Measurements from ENCODE around the gene SNX32. TPM values are rescaled to one million over a fixed set of nuclear protein-coding genes. Genes with fewer than 3 reads are reported as not detected.

Gene SNX32
- polyA plus RNA-seq, 3 donors from 2014 or later, result 0.30 to 1.7 (median 1.6) TPM

DNA sequence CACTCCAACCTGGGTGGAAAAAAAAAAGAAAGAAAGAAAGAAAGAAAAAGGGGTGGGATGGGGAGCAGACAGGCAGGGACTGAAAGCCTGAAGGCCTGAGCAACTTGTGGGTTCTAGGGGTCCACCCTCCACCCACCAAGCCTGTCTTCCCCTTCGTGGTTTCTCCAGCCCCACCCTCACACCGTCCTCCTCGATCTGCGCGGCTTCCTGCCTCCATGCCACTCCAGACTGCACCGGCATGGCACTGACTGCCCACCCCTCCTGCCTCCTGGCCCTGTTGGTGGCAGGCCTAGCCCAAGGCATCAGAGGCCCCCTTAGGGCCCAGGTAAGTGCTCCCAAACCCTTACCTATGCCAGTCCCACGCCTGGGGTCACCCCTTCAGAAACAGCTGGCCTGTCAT lies 45.9 kb downstream of the SNX32 start, which contains the start of gene CTSW:
Gene CTSW (plus strand): TSS at position 221 of the 400 bp plus-strand sequence. CDS start 18 bp downstream, at position 239.
- Mint-ChIP-seq H3K27me3 (ENCODE audit: low read depth in 3 of 3) (peaks cover 0 to 8% (median 7%) of the 10 kb centered on the region in 3 donors), H3K27ac (peak within 1 kb of the TSS; percentile 94 to 98 (median 96)), H3K4me3 (peak within 1 kb of the TSS; percentile 87 to 97 (median 95)), H3K9me3 (no peaks in the 10 kb centered on the region), H3K36me3 (peaks cover 0 to 12% (median 0%) of the 10 kb centered on the region in 3 donors), H3K4me1 (peaks cover 65 to 69% of the 10 kb centered on the region in 2 donors)
- peak; percentile 54 to 77 (median 74) for DNase-seq

DNA sequence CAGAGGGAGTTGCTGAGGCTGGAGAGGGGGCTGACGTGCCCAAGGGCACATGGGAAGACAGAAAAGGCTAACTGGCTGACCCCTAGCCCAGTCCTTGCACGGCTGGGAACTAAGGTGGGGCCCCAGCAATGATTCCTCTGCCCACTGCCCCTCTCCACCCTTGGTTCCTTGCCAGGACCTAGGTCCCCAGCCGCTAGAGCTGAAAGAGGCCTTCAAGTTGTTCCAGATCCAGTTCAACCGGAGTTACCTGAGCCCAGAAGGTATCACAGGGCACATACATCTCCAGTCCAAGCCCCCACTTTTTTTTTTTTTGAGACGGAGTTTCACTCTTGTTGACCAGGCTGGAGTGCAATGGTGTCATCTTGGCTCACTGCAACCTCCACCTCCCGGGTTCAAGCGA lies 46.3 kb downstream of the SNX32 start:
- no peaks in the 10 kb centered on the region for H3K9me3 Mint-ChIP-seq
- peaks cover 0 to 8% (median 8%) of the 10 kb centered on the region in 3 donors for H3K27me3 Mint-ChIP-seq (ENCODE audit: low read depth in 3 of 3)
- H3K4me3 Mint-ChIP-seq, result peak overlapping the region; percentile 87 to 97 (median 95)
- H3K4me1 Mint-ChIP-seq, result peaks cover 69 to 73% of the 10 kb centered on the region in 2 donors
- H3K36me3 Mint-ChIP-seq, result peaks cover 0 to 14% (median 0%) of the 10 kb centered on the region in 3 donors
- no peak for DNase-seq
- H3K27ac Mint-ChIP-seq, result peak overlapping the region; percentile 94 to 98 (median 96)

DNA sequence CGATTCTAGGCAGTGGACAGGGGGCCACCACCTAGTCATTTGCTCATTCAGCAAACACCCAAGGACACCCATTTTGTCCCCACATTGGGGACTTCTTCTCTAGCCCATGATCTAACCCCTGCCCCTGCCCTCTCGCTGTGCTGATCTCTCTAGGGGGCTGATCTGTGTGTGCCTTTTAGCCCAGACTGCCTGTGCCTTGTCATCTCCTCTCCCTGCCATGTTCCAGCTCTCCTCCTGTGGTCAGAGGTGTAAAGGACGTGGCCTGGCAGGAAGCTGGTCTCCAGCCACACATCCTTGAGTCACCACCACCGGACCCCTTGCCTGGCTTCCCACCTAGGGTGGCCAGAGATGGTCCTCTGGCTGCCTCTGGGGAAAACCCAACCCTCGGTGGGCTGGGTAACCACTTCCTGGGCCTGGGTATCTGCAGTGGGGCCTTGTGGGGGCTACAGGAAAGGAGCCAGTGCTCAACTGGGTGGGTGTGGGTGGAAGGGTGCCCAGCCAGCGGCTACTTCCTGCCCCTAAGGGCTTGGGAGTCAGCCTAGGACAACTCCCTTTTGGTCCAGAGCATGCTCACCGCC lies 47.2 kb downstream of the SNX32 start:
- Mint-ChIP-seq H3K4me3 (peak overlapping the region; percentile 87 to 97 (median 95)), H3K36me3 (peaks cover 0 to 14% (median 0%) of the 10 kb centered on the region in 3 donors), H3K4me1 (peaks cover 75 to 76% of the 10 kb centered on the region in 2 donors), H3K9me3 (no peaks in the 10 kb centered on the region), H3K27ac (peak overlapping the region; percentile 94 to 98 (median 96)), H3K27me3 (ENCODE audit: low read depth in 3 of 3) (peaks cover 0 to 8% (median 8%) of the 10 kb centered on the region in 3 donors)
- peak; percentile 60 to 73 (median 65) for DNase-seq

DNA sequence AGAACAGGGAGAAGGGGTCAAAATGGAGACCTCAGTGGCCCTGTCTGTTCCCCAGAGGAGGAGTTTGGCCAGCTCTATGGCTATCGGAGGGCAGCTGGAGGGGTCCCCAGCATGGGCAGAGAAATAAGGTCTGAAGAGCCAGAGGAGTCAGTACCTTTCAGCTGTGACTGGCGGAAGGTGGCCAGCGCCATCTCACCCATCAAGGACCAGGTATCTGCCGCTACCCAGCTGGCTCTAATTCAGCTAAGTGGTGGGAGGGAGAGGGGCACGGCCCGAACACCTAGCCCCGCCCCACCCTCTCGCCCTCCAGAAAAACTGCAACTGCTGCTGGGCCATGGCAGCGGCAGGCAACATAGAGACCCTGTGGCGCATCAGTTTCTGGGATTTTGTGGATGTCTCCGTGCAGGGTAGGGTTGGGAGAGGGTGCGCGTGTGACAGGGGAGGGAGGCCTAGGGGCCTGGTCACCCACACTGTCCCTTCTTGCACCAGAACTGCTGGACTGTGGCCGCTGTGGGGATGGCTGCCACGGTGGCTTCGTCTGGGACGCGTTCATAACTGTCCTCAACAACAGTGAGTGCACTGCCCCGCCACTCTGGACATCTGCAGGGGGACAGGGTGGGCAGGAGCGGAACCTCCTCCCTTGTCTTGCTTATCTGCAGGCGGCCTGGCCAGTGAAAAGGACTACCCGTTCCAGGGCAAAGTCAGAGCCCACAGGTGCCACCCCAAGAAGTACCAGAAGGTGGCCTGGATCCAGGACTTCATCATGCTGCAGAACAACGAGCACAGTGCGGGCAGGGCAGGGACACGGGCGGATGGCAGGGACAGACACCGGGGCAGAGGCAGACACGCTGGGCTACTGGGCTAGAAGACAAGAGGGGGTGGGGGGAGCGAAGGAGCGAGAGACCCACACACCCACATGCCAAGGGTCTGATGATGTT lies 48.6 kb downstream of the SNX32 start:
- Mint-ChIP-seq H3K4me3 (peak overlapping the region; percentile 87 to 97 (median 95)), H3K27ac (peak overlapping the region; percentile 23 to 98 (median 94)), H3K27me3 (ENCODE audit: low read depth in 3 of 3) (peaks cover 0 to 8% (median 8%) of the 10 kb centered on the region in 3 donors), H3K4me1 (peaks cover 77 to 84% of the 10 kb centered on the region in 2 donors), H3K36me3 (peaks cover 0 to 18% (median 0%) of the 10 kb centered on the region in 3 donors), H3K9me3 (no peaks in the 10 kb centered on the region)
- DNase-seq, result no peak

DNA sequence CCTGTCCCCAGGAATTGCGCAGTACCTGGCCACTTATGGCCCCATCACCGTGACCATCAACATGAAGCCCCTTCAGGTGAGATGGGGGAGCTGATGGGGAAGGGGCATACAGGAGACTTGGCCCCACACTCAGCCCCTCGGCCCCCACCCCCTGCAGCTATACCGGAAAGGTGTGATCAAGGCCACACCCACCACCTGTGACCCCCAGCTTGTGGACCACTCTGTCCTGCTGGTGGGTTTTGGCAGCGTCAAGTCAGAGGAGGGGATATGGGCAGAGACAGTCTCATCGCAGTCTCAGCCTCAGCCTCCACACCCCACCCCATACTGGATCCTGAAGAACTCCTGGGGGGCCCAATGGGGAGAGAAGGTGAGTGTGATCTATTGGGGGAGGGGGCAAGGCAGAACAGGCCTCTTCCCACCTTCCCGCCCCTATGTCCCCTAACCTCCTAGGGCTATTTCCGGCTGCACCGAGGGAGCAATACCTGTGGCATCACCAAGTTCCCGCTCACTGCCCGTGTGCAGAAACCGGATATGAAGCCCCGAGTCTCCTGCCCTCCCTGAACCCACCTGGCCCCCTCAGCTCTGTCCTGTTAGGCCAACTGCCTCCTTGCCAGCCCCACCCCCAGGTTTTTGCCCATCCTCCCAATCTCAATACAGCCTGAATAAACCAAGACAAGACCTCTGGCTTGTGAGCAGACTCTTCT lies 49.4 kb downstream of the SNX32 start:
- H3K9me3 Mint-ChIP-seq, result no peaks in the 10 kb centered on the region
- peak overlapping the region in 1 of 5 donors; percentile 36 for H3K4me3 Mint-ChIP-seq
- no peak for DNase-seq

DNA sequence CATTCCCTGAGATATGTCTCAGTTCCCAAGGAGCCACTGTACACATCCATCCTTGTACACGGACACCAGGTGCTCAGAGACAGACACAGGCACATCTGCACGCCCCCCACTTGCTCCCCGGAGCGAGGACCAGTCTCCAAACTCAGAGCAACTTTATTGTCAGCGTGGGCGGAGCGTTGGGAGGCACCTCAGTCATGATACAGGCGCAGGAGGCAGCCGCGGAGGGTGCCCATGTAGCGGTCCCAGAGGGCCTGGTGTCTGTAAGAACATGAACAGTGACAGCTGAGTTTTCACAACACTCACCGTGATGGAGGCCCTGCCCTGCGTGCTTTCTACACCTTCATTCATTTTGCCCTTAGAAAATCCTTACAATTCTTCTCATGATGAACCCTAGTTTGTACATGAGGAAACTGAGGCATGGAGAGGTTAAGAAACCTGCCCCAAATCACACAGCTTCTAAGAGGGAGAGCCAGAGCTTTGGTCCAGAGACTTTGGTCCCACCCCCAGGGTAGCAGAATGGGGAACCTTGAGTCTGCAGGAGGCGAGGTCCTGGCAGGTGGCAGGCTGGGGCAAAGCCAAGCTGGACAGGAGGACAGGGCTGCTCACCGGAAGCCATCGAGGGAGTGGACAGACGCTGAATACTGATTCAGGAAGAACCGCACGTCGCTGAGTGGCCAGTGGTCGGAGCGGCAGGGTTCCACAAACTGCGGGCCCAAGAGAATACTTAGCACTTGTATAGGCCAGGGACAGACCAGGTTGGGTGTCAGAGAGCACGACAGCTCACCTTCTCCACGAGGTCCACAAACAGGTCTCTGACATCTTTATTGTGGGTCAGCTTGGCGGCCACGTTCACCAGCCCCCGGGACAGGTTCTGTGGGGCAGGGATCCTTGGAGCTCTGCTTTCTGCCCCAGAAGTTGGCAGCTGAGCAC lies 50.3 kb downstream of the SNX32 start:
- Mint-ChIP-seq H3K36me3 (peaks cover 0 to 18% (median 0%) of the 10 kb centered on the region in 3 donors), H3K4me3 (peak overlapping the region in 2 of 5 donors; percentile 40 to 52), H3K27ac (peak overlapping the region; percentile 23 to 94 (median 89)), H3K9me3 (no peaks in the 10 kb centered on the region), H3K27me3 (ENCODE audit: low read depth in 3 of 3) (peaks cover 7 to 16% (median 13%) of the 10 kb centered on the region in 3 donors), H3K4me1 (peaks cover 77 to 84% of the 10 kb centered on the region in 2 donors)
- no peak for DNase-seq

More for the DNA sequence above, 49.4 kb downstream of the SNX32 start:
- Mint-ChIP-seq H3K27ac (peak overlapping the region in 5 of 6 donors; percentile 23 to 94 (median 87)), H3K27me3 (ENCODE audit: low read depth in 3 of 3) (peaks cover 0 to 11% (median 8%) of the 10 kb centered on the region in 3 donors), H3K4me1 (peaks cover 78 to 84% of the 10 kb centered on the region in 2 donors), H3K36me3 (peaks cover 0 to 18% (median 0%) of the 10 kb centered on the region in 3 donors)

DNA sequence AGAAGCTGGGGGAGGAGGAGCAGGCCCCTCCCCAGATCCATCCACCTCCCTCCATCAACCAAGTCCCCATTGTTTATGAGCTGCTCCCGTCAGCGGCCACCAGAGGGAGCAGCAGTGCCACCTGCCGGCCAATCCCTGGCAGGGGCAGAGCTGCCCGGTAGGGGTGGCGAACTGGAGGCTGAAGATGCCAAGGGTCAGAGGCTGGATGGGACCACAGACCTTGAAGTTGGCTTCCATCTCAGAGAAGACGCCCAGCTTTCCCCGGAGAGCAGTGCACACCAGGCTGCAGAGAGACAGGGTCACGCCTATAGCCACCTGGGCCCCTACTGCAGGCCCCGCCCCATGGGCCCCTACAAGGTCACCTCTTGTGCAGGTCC lies 50.9 kb downstream of the SNX32 start:
- peaks cover 7 to 16% (median 14%) of the 10 kb centered on the region in 3 donors for H3K27me3 Mint-ChIP-seq (ENCODE audit: low read depth in 3 of 3)

DNA sequence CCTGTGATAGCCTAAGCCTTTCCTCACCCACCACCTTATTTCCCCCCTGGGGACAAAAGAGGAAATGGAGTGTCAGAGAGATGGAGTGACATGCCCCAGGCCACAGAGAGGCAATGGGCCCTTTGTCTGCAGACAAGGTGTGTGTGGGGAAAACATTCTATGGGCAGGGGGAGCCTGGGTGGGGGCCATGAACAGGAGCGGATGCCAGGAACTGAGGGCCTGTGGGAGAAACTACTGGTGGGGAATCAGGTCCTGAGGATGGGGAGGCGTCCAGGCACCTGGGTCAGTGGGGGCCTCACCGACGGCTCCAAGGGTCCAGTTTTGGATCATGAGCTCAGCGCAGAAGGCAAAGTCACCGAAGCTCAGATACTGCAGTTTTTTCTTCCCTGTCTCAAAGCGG lies 51.5 kb downstream of the SNX32 start:
- Mint-ChIP-seq H3K36me3 (peaks cover 0 to 18% (median 0%) of the 10 kb centered on the region in 3 donors), H3K27me3 (ENCODE audit: low read depth in 3 of 3) (peaks cover 7 to 19% (median 16%) of the 10 kb centered on the region in 3 donors), H3K4me3 (no peak overlapping the region), H3K4me1 (peaks cover 77 to 84% of the 10 kb centered on the region in 2 donors), H3K9me3 (no peaks in the 10 kb centered on the region), H3K27ac (peak overlapping the region in 3 of 6 donors; percentile 23 to 53 (median 50))
- no peak for DNase-seq

More for the DNA sequence above, 50.9 kb downstream of the SNX32 start:
- Mint-ChIP-seq H3K4me3 (peak overlapping the region in 4 of 5 donors; percentile 15 to 52 (median 44)), H3K36me3 (peaks cover 0 to 18% (median 0%) of the 10 kb centered on the region in 3 donors), H3K4me1 (peaks cover 77 to 84% of the 10 kb centered on the region in 2 donors), H3K9me3 (no peaks in the 10 kb centered on the region), H3K27ac (peak overlapping the region; percentile 15 to 91 (median 89))
- peak; percentile 80 to 84 (median 83) for DNase-seq

DNA sequence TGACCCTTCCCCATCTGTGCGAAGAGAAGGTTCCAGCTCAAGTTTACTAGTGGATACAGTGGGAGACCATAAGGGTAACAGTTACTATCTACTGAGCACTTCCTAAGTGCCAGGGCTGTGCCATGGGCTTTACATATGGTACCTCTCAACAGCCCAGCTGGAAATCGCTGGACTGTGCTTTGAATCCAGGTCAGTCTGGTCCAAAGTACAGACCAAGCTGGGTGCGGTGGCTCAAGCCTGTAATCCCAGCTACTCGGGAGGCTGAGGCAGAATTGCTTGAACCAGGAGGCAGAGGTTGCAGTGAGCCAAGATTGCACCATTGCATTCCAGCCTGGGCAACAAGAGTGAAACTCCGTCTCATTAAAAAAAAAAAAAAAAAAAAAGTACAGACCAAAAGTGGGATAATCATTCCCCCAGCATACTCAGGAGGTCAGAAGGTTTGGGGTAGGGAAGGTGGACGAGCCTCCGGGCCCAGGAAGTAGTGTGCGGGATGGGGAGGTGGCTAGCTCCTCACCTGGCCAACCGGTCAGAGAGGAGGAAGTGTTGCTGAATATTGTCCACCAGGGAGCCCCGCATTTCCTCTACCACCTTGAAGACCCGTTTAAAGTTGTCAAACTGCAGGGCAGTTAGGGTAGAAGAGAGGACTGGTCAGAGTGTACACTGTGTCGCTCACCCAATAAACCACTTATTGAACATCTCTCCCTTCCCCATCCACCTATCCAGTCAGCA lies 52.2 kb downstream of the SNX32 start:
- peaks cover 7 to 18% (median 16%) of the 10 kb centered on the region in 3 donors for H3K27me3 Mint-ChIP-seq (ENCODE audit: low read depth in 3 of 3)
- DNase-seq, result no peak

DNA sequence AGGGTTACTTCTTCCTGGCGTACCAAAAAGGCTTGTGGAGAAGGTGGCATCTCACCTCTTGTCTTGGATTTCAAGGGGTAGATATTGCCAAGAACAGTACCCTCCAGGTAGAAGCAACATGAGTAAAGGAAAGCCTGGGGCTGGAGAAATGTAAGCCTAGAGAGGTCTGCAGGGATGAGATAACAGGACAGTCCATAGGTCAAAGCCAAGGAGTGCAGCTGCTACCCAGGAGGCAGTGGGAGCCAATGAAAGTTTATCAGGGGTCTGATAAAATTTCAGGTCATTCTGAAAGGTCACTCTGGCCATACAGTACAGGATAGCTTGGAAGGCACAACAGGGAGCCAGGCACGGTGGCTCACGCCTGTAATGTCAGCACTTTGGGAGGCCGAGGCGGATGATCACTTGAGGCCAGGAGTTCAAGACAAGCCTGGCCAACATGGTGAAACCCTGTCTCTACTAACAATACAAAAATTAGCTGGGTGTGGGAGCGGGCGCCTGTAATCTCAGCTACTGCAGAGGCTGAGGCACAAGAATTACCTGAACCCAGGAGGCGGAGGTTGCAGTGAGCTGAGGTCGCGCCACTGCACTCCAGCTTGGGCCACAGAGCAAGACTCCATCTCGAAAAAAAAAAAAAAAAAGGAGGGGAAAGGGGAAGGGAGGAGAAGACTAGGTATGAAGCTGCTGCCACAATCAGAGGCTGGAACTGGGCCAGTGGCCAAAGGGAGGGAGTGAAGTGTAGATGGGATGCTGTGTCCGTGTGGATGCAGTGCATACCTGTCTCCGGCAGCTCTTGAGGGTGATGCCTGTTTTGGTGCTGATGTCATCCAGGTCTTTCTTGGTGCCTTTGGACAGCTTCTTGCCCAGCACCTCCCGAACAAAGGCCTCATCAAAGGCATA lies 53.3 kb downstream of the SNX32 start:
- H3K27me3 Mint-ChIP-seq (ENCODE audit: low read depth in 3 of 3), result peaks cover 7 to 17% (median 15%) of the 10 kb centered on the region in 3 donors
- peak overlapping the region; percentile 84 to 94 (median 92) for H3K4me3 Mint-ChIP-seq
- no peak for DNase-seq
- H3K4me1 Mint-ChIP-seq, result peaks cover 67 to 75% of the 10 kb centered on the region in 2 donors
- H3K9me3 Mint-ChIP-seq, result no peaks in the 10 kb centered on the region
- peaks cover 0 to 18% (median 0%) of the 10 kb centered on the region in 3 donors for H3K36me3 Mint-ChIP-seq
- peak overlapping the region; percentile 29 to 99 (median 98) for H3K27ac Mint-ChIP-seq

More for the DNA sequence above, 52.2 kb downstream of the SNX32 start:
- Mint-ChIP-seq H3K36me3 (peaks cover 0 to 18% (median 0%) of the 10 kb centered on the region in 3 donors), H3K27ac (peak overlapping the region in 2 of 6 donors; percentile 29 to 84), H3K9me3 (no peaks in the 10 kb centered on the region), H3K4me3 (peak overlapping the region in 3 of 5 donors; percentile 71 to 92 (median 84)), H3K4me1 (peaks cover 71 to 79% of the 10 kb centered on the region in 2 donors)

DNA sequence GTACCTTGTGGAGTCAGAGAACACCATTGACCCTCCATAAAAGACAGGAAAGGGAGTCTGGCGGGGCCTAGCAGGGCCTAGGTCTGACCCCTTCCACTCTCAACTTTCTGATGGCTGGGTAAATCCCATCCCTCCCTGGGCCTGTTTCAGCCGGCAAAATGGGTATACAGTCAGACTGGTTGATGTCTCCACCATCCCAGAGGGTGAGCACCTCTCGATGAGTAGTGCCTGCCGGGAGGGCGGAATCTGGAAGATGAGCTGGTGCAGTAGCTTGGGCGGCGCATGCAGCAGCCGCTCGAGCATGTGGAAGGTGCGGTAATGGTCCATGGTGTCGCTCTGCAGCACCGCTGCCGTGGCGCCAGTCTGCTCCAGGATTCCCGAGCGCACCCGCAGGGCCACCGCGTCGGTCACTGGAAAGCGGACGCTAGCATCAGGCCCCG lies 54.0 kb downstream of the SNX32 start:
- H3K4me3 Mint-ChIP-seq, result peak overlapping the region; percentile 84 to 94 (median 92)
- H3K36me3 Mint-ChIP-seq, result peaks cover 0 to 14% (median 0%) of the 10 kb centered on the region in 3 donors
- H3K27ac Mint-ChIP-seq, result peak overlapping the region; percentile 94 to 99 (median 98)
- H3K27me3 Mint-ChIP-seq (ENCODE audit: low read depth in 3 of 3), result peaks cover 7 to 17% (median 15%) of the 10 kb centered on the region in 3 donors
- no peak for DNase-seq
- H3K4me1 Mint-ChIP-seq, result peaks cover 68 to 76% of the 10 kb centered on the region in 2 donors
- H3K9me3 Mint-ChIP-seq, result no peaks in the 10 kb centered on the region
